Endothelial cell (in vitro differentiated cells): ENCODE measurements around the gene MCM7. TPM values are rescaled to one million over a fixed set of nuclear protein-coding genes. Genes with fewer than 3 reads are reported as not detected.

Source experiments
- DNase-seq: peaks from one replicate; pipeline ENCODE4 v3.0.0; 2021; ENCODE audit warnings: low spot score
- H3K27ac Mint-ChIP-seq: one replicate; pipeline ENCODE4 v1.8.0; 2021; ENCODE audit warnings: mixed read lengths, inconsistent platforms; ENCODE audit not compliant: unreplicated experiment
- H3K27me3 Mint-ChIP-seq: one replicate; pipeline ENCODE4 v1.8.0; 2021; ENCODE audit warnings: mild to moderate bottlenecking, moderate library complexity, mixed read lengths, inconsistent platforms; ENCODE audit not compliant: unreplicated experiment
- H3K36me3 Mint-ChIP-seq: one replicate; pipeline ENCODE4 v1.8.0; 2021; ENCODE audit warnings: mild to moderate bottlenecking, low read depth, mixed read lengths, inconsistent platforms; ENCODE audit not compliant: unreplicated experiment
- H3K4me1 Mint-ChIP-seq: one replicate; pipeline ENCODE4 v1.8.0; 2021; ENCODE audit warnings: mild to moderate bottlenecking, mixed read lengths, inconsistent platforms; ENCODE audit not compliant: unreplicated experiment
- H3K4me3 Mint-ChIP-seq: one replicate; pipeline ENCODE4 v1.8.0; 2021; ENCODE audit warnings: mild to moderate bottlenecking, mixed read lengths, inconsistent platforms; ENCODE audit not compliant: unreplicated experiment
- H3K9me3 Mint-ChIP-seq: one replicate; pipeline ENCODE4 v1.8.0; 2021; ENCODE audit warnings: mixed read lengths, inconsistent platforms; ENCODE audit not compliant: unreplicated experiment
- CTCF ChIP-seq: fragments of 200-600 bp; sonication (generic); IDR thresholded peaks from one replicate; pipeline ENCODE4 v1.5.0; 2021; ENCODE audit warnings: antibody characterized with exemption; ENCODE audit not compliant: unreplicated experiment
- total RNA-seq: library from RNA; stranded (reverse); fragmentation: NEBNext Ultra II Directional; extraction: Animal tissue kit (Norgen Biotek cat#: 25700); gene quantifications from one replicate; pipeline ENCODE4 v1.2.1, GENCODE V29; 2021; ENCODE audit not compliant: unreplicated experiment

MCM7 gene
- total RNA-seq, 1 donor from 2014 or later = 119 TPM

- Mint-ChIP-seq H3K36me3 (peaks cover 13% of the 10 kb centered on the region), H3K4me3 (peak overlapping the region; percentile 99), H3K27me3 (peaks cover 9% of the 10 kb centered on the region), H3K9me3 (no peaks in the 10 kb centered on the region), H3K27ac (peak overlapping the region; percentile 96), H3K4me1 (peaks cover 31% of the 10 kb centered on the region)
- DNase-seq = peak; percentile 70
- TF ChIP-seq CTCF = no peak
Observed at GRCh38 chr7:100119970-100120732, 19.0 kb upstream of the MCM7 start.

- no peak for TF ChIP-seq CTCF
- H3K36me3 Mint-ChIP-seq = peaks cover 10% of the 10 kb centered on the region
- peaks cover 23% of the 10 kb centered on the region for H3K4me1 Mint-ChIP-seq
- no peaks in the 10 kb centered on the region for H3K9me3 Mint-ChIP-seq
- DNase-seq = peak; percentile 89
- H3K27ac Mint-ChIP-seq = peak within 1 kb of the TSS; percentile 96
- H3K27me3 Mint-ChIP-seq = peaks cover 7% of the 10 kb centered on the region
- peak within 1 kb of the TSS; percentile 99 for H3K4me3 Mint-ChIP-seq
Observed at GRCh38 chr7:100119072-100119969, 18.1 kb upstream of the MCM7 start, which contains the start of the genes CNPY4 and TAF6. TSS of gene CNPY4 (plus strand) at chr7:100119634. CDS start at chr7:100119745, 111 bp downstream. TSS of gene TAF6 (minus strand) at chr7:100119358. CDS start at chr7:100114209, 5,149 bp downstream.

GRCh38 chr7:100118388-100119071 lies 17.3 kb upstream of the MCM7 start:
- H3K36me3 Mint-ChIP-seq = peaks cover 8% of the 10 kb centered on the region
- no peaks in the 10 kb centered on the region for H3K9me3 Mint-ChIP-seq
- peaks cover 21% of the 10 kb centered on the region for H3K4me1 Mint-ChIP-seq
- H3K27me3 Mint-ChIP-seq = peaks cover 7% of the 10 kb centered on the region
- TF ChIP-seq CTCF = no peak
- peak overlapping the region; percentile 99 for H3K4me3 Mint-ChIP-seq
- peak overlapping the region; percentile 96 for H3K27ac Mint-ChIP-seq
- DNase-seq = no peak

- no peak for TF ChIP-seq CTCF
- Mint-ChIP-seq H3K4me3 (peak overlapping the region; percentile 51), H3K36me3 (peaks cover 29% of the 10 kb centered on the region), H3K4me1 (peaks cover 13% of the 10 kb centered on the region), H3K27me3 (peaks cover 6% of the 10 kb centered on the region), H3K9me3 (no peaks in the 10 kb centered on the region), H3K27ac (no peak overlapping the region)
- no peak for DNase-seq
Observed at GRCh38 chr7:100115026-100115425, 13.8 kb upstream of the MCM7 start.
